Fibroblast of skin of scalp (primary cell): ENCODE results near the gene POTEC. TPM values are rescaled to one million over a fixed set of nuclear protein-coding genes. Genes with fewer than 3 reads are reported as not detected.
"Not testable (repeated sequence)": the region's sequence is repeated elsewhere in the genome, so short reads cannot be mapped to it uniquely, and the experiment has no call there.

Experiments
- DNase-seq: peaks from one replicate; pipeline ENCODE4 v3.0.0-alpha.2; 2013
- polyA plus RNA-seq, 2 experiments: library from polyadenylated mRNA; unstranded; fragments of 120-200 nt; gene quantifications; one replicate each; pipeline ENCODE4 v1.2.1, GENCODE V29; 2013; ENCODE audit not compliant: insufficient read length in 2 of 2

POTEC gene
- polyA plus RNA-seq (2013, experiment 1 of 2; ENCODE audit: insufficient read length): not detected
- not detected for polyA plus RNA-seq (2013, experiment 2 of 2; ENCODE audit: insufficient read length)

DNA sequence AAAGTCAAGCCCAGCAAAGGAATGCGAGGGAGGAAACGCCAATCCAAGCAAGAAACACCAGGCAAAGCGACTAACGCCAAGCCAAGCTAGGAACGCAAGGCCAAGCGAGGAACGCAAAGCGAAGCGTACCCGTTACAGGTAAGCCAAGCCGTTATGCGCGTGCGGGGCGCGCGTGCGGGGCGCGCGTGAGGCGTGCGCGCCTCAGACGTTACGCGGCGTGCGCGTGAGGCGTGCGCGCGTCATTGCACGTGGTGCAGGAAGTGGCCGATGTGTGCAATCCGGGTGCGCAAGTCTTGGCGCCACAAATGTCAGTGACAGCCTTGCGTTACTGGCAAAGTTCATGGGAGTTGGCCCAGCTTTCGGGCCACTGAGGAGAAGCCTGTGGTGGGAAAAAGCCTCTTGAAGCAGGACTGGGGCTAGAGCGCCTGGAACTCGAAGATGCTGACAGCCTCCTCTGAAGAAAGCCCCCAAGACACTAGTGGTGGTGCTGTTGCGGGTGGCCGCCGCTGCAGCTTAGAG, at the start of gene POTEC:
Gene POTEC, minus strand, starts transcription at position 155 of the 519 bp plus-strand sequence. CDS start 454 bp downstream, outside the sequence.
- not testable (repeated sequence) for DNase-seq

DNA sequence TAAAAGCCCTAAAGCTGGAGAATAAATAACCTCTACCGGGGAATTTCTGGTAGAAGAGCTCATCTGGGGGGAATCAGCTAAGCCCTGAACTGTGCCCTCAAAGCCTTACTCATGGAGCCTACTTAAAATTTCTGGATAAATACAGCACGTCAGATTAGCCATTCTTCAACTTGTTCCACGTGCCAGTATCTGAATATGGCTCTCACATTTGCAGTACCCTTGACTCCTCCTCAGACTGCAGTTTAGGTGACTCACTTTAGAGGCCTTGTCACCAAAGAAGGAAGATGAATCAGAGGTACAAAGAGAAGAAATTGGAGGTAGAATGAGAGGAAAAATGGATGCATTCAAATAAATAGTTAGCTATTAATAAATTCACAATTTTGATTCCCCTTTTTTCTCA, 34.6 kb upstream of the POTEC start:
- no peak for DNase-seq

DNA sequence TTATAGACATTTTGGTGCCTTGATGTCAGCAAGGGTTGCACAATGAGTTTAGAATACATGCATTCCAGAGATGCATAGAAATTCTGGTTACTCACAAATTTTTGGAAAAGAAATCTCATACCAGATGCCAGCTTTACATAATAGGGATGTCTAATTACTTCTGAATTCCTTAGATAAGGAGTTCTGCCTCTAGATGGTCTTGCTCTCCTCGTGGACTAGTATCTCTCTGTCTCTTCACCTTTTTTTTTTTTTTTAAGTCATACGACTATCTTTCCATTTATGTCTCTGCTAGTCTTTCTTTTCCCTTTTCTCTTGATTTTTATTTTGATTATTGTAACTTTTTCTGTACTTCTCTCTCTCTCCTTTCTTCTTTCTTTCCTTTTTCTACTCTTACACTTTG, 16.1 kb upstream of the POTEC start:
- DNase-seq: not testable (repeated sequence)

DNA sequence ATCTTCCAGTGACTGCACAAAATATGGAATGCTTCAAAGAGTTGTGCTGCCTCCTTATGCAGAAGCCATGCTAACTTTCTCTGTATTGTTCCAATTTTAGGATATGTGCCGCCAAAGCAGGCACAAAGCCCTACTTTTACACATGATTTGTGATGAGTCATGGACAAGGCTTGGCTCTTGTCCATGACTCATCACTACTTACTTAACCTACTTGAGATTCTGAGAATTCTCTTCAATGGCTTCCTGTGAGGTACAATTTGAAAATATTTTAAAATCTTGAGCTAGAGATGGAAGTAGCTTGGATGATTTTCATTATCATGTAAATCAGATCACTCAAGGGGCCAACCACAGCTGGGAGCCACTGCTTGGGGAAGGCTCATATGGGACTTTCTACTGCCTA, 11.7 kb downstream of the POTEC start:
- DNase-seq: peak; percentile 0

DNA sequence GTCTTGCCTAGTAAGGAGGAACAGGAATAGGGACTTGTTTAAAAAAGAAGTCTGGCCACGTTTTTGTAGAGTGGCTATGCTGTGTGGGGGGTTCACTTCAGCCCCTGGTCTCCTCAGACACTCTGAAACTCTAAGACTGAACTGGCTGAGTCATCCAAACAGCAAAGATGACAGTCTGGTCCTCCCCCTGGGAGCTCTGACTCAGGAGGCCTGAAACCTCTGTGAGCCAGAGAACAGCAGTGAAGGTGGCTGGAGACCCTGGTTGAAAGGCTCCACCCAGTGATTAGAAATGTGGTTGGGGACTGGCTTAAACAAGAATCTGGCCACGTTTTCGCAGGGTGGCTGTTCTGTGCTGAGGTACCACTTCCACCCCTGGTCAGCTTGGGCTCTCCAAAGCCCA, 32.7 kb downstream of the POTEC start:
- not testable (repeated sequence) for DNase-seq

DNA sequence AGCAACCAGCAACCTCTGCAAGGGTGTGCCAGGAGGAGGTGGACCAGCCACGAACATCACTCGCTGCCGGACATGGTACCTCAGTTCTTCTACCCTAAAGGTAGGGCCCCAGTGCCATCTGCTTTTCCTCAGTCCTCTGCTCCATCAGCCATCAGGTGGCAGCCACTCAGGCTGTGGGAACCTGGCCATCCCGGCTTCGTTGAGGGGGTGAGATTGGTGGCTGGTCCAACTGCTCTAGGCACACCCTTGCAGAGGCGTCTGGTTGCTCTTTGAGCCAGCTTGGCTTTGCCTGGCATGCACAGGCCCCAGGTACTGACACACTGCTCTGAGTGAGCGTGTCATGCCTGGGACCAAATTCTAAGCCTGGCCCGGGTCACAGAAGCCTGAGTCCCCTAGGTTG, 39.7 kb downstream of the POTEC start:
- not testable (repeated sequence) for DNase-seq

DNA sequence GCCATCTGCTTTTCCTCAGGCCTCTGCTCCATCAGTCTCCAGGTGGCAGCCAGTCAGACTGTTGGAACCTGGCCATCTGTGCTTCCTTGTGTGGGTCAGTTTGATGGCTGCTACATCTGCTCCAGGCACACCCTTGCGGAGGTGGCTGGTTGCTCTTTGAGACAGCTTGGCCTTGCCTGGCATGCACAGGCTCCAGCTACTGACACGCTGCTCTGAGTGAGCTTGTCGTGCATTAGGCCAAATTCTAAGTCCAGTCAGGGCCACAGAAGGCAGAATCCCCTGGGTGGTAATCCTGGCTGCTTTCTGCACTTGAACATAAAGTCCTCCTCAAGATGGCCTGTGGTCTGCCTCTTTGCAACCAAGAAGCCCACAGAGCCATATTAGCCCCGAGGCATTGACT, 41.5 kb downstream of the POTEC start:
- not testable (repeated sequence) for DNase-seq

DNA sequence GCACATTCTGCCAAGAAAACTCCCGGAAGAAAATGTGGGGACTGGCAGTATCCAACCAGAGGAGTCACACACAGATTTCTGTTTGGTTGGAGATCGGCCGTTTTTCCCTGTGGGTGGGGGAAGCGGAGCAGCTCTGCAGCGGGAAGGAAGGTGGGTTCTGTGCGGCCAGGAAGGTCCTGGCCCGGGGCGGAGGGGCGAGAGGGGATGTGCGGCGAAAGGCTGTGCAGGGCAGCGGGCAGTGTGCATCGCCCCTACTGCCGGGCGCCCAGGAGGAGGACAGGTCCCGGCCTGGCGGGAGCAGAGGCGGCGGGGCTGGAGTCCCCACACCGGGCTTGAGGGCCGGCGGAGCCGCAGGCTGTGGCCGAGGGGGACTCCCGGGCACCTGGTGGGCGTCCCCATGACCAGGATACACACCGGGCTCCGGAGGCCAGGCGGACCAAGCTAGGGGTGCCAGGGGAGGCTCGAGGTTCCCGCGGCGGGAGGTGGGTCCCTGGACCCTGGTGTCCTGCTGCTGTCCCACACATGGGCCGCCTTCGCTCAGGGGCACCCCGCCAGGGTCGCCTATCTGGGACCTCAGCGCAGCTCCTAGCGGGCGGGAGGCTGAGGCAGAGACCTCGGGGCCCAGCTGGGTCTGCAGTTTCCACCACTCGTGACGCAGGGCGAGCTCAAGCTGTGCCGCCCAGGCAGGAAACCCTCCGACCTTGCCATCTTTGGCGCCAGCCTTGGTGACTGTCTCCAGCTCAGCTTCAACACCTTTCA, 54.0 kb downstream of the POTEC start:
- not testable (repeated sequence) for DNase-seq

DNA sequence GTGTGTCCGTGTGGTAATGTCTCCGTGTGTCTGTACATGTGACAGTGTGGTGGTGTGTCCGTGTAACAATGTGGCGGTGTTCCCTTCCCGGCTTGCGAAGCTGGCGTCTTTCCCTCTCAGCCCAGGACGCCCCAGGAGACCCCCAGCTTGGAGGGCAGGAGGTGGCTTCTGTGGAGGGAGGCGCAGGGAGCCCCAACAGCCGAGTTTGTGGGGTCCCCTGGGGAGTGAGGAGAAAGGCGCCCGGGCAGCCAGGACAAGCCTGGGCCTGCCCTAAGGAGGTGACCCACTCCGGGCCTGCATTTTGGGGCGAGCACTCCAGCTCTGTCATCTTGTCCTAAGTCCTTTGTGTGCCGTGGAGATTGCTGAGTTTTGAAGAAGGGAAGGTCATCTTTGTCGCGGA, 54.6 kb downstream of the POTEC start:
- DNase-seq: not testable (repeated sequence)

DNA sequence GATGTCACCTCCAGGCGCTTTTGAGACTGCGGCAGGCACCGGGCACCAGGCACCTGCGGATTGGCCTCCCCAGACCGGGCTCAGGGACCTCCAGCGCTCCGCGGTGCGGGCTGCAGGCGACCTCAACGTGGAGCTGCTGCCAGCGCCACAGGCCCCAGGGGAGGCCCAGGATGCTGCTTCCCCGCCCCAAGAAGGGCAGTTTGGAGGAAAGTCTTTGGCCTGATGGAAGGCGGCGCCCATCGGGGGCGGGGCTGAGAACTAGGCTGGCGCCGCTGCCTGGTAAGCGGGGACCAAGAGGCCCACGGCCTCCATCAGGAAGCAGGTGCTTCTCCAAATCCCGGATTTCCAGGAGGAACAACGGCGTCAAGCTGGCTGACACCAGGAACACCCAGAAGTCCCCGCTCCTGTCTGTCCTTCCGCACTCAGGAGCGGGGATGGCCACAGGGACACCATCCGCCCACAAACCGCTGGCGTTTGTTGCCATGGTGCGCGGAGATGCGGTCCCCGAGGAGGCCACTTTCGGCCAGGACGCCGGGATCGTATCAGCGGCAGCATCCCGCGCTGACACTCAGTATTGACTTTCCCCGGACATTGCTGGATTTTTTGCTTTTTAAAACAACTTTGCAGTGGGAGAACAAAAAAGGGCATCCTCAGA, 56.3 kb downstream of the POTEC start:
- DNase-seq: not testable (repeated sequence)

DNA sequence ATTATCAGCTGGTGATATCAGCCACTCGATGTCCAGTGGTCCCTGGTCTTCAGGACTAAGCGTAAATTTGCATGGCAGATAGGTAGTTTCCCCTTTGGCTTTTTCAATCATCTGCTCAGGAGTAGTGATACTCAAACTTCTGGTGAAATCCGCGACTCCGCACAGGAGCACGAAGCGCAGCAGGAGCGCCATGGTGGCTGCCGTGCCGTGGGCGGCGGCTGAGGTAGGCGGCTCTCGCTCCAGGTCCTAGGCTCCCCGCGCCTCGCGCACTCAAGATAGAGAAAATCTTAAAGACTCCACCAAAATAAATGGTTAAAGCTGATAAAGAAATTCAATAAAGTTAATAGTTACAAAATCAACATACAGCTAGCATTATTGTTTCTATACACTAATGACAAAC, 64.3 kb downstream of the POTEC start:
- not testable (repeated sequence) for DNase-seq

DNA sequence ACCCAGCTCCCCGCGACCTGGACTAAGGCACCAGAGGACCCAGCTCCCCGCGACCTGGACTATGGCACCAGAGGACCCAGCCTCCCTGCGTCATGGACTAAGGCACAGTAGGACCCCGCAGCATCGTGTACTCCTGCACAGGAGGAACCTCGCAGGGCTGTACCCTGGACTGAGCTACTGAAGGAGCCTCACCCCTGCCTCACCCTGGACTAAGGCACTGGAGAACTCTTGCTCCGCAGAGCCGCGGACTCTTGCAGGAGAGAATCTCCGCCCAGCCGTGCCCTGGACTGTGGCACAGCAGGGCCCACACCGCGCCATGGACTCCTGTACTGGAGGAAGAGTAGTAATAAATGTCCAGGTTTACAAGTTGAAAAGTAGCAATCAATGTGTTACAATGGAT, 67.9 kb downstream of the POTEC start:
- not testable (repeated sequence) for DNase-seq

DNA sequence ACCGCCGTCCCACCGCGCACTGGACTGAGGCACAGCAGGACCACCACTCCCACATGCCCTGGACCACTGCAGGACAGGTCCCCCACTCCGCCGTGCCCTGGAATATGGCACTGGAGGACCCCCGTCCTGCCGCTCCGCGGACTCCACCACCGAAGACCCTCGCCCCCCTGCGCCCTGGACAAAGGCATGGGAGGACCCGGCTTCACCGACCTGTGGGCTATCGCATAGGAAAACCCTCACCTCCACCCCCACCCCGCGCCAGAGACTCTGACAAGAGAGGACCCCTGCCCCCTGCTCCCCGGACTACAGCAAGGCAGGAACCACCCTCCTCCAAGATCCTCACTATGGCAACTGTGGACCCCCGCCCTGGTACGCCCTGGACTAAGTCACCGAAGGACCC, 68.6 kb downstream of the POTEC start:
- DNase-seq: not testable (repeated sequence)

DNA sequence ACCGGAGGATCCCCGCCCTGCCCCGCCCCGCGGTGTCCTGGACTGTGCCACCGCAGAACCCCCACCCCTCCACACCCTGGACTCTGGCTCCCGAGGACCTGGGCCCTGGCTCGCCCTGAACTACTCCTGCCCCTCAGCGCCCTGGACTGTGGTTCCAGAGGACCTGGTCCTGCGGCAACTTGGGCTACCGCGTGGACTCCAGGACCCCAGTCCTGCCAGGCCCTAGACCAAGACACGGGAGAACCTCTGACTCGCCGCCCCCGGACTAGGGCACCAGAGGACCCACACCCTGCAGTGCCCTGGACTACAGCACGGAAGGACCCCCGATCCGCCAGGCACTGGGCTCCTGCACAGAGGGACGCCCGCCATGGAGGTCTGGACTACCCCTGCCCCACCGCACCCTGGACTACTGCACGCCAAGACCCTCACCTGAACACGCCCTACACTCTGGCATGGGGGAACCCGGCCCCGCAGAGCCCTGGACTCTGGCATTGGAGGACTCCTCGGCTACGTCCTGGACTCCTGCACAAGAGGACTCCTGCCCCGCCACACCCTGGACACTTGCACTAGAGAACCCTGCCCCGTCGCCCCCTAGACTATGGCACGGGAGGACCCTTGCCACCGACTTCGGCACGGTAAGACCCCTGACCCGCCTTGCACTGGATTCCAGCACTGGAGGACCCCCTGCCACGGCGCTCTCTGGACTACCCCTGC, 69.2 kb downstream of the POTEC start:
- not testable (repeated sequence) for DNase-seq

DNA sequence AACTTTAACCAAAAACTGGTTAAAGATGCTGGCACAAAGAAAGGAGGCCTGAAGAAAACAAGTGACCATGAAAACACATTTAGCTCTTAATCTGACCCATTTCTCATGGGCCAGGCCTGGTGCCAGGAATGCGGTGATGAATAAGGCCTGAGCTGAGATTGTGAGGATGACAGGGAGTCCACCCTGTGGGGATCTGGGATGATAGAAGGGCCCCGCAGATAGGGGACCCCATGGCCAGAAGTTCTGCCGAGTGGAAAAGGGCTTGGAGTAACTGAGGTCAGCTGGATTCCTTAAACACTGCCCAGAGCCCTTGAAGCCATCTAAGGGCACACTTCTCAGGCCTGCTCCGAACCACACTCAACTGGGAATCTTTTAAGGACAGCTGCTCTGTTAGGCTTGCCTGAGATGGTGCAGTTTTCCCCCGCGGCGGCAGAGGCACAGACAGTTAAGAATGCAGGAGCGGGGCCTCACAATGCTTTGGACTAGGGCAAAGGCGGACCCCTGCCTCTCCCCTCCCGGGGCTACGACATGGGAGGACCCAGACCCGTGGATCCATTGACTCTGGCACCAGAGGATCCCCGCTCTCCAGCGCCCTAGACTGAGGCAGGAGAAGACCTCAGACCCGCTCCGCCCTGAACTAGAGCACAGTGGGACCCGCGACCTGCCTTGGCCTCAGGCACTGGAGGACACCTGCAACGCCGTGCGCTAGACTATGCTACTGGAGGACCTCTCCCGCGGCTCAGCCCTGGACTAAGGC, 70.0 kb downstream of the POTEC start:
- DNase-seq: not testable (repeated sequence)

DNA sequence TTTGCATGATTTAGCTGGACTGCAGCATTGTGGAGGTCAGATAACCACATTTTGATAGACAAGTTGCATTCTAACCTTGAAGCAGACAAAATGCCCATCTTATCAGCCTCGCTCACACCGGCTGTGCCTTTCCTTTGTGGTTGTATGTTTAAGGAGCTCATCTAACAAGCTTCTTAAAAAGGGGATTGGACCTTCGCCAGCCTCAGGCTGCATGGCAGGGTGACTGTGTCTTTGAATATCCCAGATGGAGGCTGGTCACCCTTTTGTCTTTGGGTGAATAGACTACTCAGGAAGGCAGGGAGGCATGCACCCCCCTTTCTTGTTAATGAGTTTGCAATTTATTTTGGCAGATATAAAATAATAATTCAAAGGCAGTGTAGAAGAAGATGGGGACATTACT, 72.1 kb downstream of the POTEC start:
- DNase-seq: not testable (repeated sequence)

DNA sequence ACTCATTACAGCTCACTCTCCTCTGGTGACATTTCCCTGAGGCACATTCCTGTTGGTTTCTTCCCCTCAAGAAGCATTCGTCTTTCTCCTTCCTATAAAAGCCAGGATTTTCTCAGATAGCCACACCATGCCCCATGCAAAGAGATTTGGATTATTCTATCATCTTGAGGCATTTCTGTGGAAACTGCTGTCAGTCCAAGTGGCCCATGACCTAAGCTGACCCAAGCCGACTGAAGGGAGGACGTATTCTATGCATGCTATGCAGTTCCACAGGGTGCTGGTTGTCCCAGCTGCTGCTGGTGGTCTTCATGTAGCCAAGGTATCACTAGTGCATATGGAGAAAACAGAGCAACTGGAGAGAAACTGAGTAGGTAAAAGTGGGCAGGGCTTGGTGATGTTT, 73.0 kb downstream of the POTEC start:
- DNase-seq: peak; percentile 1

DNA sequence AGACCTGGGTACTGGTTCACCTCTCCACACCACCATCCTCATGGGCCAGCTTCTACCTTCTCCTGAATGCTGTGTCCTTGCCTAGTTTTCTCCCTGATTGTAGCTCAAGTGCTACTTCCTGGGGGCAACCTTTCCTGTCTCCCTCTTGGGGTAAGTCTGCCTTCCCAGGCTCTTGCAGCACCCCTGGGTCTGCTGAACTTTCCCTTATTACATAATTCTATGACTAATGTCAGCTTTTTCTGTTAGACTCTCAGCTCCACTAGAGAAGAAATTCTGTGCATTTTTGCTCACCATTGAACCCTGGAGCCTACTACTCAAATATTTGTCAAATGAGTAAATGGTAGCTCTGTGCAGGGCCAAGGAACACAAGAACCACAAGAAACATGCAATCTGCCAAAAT, 73.4 kb downstream of the POTEC start:
- peak; percentile 41 for DNase-seq

DNA sequence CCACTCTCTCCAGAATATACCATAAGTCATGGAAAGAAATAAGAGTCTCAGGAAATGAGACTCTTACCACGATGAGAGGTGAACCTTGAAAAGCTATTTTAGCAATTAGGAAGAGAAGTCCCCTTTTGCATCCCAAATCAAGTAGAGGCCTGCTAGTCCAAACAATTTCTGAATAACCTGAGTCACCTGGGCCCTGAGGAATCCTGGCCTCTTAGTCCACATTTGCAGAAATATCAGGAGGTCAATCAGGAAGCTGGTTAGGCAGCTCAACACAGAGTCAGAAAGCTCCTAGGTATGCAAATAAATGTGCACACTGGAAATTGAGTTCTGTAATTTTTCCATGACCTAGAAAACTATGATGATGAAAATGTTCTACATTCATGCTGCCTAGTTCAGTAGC, 77.4 kb downstream of the POTEC start:
- not testable (repeated sequence) for DNase-seq
